ENCODE results near the gene CCDC3.
"Not testable (repeated sequence)": the region's sequence is repeated elsewhere in the genome, so short reads cannot be mapped to it uniquely, and the experiment has no call there.

Gene CCDC3

DNA sequence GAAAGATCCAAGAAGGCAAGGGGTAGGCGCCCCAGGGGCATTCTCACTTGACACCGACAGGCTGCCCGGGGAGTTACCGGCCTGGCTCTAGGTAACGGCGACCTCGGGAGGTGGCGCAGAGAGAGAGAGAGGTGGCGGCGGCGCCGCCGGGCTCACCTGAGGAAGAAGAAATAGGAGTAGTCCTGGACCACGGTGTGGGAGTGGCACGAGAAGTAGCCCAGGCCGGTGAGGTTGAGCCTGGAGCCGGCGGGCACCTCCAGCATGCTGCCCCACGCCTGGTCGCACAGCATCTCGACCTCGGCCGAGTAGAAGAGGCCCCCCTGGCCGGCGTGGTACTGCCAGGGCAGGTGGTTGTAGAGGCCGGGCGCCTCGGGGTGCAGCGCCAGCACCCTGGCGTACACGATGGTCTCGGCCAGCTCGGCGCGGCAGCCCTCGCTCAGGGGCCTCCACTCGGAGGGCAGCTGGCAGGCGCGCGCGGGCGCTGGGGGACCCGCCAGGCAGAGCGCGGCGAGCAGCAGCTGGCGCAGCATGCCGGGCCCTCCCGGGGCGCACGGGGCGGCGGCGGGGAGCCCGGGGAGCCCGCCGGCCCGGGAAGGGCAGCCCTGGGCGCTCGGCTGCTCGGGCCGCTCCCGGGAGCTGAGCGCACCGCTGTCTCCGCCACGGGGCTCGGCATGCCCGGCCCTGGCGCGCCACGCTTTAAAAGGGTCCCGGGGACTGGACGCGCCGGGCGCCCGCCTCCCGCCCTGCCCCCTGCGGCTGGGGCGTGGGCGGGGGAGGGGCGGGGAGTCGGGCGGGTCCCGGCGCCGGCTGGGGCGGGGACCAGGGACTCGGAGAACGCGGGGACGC, at the start of gene CCDC3:
TSS of gene CCDC3 (minus strand) at position 673 of the 846 bp plus-strand sequence. CDS start at position 530, 143 bp downstream.
- peak in 2 of 56 donors; percentile 4 to 6 for DNase-seq

DNA sequence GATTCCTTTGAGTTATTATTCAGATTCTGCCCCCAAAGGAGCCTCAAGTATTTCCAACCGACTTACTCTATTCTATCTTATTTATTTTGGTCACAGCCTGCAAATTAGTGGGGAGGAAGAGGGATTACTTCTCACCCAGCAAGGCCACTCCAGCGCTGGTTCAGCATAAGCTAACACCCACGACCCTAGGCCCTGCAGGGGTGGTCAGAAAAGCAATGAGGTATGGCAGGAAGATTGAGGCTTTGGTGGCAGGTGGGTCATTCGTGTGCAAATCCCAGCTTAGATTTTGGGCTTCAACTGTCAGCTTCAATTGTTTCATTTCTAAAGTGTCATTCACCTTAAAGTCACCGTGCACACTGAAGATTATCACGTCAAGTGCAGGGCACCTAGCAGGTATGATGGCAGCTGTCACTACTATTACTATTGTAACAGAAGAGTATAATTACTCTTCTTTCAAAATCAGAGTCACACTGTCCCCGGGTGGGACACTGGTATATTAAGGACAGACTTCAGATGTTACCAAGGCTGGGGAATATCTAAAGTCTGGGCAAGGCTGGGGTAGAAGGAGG, 49.7 kb upstream of the CCDC3 start:
- DNase-seq = no peak

DNA sequence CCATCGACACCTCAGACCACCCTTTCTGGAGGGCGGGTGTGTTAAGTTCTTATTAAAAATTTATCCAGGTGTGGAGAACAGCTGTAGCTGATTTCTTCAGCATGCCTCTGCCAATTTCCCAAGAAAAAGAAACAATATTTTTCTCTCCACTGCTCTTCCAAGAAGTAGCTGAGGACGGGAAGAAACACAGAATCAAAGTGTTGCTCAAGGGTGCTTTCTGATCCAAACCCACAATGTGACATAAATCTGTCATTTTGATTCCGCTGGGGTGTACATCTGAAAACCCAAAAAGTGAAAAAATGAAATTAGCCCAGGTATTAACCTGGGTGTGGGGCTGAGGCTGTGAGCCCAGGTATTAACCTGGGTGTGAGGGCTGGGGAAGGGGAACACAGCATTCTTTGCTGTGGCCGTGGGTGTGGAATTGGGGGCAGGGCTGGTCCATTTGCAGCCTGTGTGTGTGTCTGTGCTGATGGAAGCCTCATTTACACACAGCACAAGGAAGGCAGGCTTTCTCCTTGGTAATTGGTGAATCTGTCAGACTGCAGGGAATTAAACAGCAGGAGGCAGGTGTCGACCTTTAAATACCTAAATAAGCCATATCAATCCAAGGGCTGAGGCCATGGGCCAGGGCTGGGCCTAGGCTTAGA, 48.4 kb upstream of the CCDC3 start:
- DNase-seq = peak in 2 of 56 donors; percentile 3 to 13

DNA sequence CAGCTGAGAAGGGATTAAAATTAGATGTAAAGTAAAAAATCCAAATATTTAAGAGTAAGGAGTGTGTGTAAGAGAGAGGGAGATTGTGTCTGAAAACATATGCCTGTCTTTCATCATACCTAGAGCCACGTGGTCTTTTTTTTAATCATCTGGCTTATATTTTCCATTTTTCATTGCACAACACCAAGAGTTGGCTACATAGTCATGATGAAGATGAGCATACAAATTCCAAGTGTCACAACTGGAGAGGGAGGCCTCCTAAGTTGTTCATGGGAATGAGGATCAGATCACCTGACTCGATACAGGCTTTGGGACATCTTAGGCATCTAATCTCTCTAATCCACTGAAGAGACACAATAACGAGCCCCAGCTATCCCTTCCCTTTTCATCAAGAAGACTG, 47.2 kb upstream of the CCDC3 start:
- no peak for DNase-seq

DNA sequence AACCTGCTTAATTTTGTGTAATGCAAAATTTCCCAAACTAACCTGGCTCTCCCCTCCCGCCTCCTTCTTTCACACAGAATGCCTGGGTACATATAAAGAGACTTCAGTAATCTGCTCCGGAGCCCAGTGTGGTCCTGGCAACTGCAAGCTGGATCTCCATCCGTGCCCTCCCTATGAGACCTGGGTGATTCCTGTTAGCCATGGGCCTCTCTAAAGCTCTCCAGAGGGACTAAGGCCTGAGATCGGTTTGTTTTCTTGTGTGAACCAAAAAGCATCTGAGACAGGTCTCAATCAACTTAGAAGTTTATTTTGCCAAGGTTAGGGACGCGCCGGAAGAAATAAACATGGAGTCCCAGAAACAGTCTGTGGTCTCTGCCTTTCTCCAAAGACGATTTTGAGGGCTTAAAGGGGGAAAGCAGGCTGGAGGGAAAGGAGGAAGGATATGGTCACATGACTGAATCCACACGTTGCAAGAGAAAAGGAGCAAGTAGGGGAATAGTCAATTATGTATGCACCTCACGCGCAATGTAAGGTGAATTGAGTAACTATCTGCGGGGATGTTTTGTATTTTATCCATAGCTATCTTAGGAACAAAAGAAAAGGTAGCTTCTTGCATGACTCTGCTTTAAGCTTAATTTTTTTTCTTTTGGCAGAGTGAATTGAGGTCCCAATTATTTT, 46.2 kb upstream of the CCDC3 start:
- DNase-seq = no peak

DNA sequence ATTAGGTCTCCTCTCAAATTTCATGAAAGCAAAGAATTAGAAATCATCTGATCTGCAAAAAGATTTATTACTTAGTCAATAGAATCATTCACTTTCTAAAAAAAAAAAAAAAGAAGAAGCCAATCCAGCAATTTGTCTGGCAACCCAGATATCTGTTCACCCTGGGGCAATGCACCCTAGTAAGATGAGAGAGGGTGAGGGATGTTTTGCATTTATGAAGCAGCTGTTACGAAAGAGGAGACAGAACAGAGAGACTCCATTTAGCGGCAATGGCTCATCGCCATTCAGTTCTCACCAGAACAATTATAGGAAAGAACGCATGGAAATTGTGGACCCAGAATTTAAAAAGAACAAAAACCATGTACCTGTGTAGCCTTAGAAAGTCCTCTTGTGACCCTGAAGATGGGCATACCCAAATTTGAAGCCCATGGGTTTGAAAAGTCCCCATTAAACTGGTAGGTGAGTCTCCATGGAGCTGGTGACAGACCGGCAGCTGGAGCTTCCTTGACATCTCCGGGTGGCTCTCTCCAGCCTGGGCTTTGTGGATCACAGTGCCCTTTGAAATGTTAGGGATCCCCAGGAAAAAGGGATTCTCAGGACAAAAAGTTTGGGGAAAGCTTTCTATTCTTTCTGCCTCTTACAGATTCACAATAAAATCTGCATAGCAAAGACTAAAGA, 45.5 kb upstream of the CCDC3 start:
- DNase-seq = no peak

DNA sequence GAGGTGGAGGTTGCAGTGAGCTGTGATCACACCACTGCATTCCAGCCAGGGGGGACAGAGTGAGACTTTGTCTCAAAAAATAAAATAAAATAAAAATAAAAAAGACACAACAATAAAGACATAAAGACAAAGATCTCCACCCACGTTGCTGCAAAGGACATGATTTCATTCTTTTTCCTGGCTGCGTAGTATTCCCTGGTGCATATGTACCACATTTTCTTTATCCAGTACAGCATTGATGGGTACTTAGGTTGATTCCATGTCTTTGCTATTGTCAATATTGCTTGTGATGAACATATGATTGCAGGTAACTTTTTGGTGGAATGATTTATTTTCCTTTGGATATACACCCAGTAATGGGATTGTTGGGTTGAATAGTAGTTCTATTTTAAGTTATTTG, 42.0 kb upstream of the CCDC3 start:
- no peak for DNase-seq

DNA sequence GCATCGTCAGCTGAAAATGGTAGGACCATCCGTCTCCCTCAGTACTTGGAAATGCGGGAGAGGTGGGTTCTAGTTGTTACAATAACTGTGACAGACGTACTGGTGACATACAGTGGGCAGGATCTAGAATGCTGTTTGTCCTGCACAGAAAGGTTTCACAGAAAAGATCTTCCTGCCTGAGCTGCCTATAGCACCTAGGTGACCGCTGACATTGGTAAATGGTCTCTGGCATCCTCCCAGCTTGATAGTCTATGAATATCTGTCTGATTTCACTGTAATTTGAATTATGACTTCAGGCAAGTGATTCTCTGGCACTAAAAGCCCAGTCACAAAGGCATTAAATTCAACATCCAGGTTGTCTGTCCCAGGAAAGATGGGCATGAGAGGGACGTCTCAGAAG, 38.2 kb upstream of the CCDC3 start:
- DNase-seq = no peak

DNA sequence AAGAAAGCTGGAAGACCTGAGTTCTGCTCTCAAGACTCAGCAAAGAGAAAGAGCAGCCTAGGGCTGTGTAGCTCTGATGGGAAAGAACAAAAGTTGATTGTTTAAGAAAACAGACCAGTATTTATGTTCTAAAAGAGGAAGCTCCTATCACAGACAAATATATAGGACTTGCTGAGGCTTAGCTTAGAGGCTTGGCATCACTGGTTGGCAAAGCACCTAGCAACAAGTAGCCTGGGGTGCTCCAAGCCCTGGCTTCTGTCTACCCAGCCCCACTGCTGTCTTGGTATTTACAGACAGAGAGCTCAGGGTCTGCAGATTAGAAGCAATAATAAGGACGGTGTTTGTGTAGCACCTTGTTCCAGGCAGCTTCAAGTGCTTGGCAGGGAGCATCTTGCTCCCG, 36.9 kb upstream of the CCDC3 start:
- DNase-seq = no peak

DNA sequence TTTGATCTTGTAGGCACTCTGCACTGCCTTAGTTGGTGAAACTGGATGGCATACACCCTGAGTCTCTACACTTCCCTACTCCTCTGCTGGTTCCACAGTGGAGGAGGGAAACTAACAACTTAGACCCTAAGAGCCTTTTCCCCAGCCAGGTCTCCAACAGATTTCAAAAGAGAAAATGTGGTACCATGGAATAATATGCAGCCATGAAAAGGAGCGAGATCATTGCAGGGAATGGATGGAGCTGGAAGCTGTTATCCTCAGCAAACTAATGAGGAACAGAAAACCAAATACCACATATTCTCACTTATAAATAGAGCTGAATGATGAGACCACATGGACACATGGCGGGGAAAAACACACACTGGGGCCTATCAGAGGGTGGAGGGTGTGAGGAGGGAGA, 36.3 kb upstream of the CCDC3 start:
- DNase-seq = no peak

DNA sequence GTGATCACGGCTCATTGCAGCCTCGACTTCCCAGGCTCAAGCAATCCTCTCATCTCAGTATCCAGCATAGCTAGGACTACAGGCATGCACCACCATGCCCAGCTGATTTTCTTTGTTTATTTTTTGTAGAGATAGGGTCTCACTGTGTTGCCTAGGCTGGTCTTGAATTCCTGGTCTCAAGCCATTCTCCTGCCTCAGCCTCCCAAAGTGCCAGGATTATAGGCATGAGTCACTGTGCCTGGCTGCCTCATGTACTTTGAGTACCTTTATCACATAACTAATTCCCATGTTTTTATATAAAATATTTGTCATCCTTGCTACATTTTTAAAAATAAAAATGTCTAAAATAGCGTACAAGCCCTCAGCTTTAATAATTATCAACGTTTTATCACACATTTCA, 35.3 kb upstream of the CCDC3 start:
- DNase-seq = no peak

DNA sequence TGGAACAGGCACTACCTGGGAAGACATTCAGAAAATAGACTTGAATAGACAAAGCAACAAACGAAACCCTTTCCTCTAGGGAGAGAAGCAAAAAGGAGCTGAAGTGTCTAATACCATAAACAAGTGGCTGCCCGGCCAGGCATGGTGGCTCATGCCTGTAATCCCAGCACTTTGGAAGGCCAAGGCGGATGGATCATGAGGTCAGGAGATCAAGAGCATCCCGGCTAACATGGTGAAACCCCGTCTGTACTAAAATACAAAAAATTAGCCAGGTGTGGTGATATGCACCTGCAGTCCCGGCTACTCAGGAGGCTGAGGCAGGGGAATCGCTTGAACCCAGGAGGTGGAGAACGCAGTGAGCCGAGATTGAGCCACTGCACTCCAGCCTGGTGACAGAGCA, 34.2 kb upstream of the CCDC3 start:
- DNase-seq = not testable (repeated sequence)

DNA sequence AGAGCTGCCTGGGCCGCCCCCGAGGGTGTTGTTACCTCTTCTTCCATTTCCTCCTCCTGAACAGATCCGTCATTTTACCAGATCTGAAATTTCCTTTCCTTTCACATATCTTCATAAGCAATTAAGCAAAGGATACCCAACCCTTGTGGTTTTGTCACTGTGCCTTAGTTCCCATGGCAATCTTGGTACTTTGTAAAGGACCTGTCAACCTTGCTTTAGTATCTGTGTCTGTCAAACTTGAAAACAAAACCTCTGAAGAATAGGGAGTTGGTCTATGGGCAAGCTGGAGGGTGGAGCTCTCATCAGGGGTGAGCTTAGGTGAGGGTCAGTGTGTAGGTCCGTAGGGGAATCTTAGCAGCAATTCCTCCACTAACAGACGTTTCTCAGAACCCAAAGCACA, 25.4 kb upstream of the CCDC3 start:
- peak in 4 of 56 donors; percentile 3 to 16 (median 8) for DNase-seq

DNA sequence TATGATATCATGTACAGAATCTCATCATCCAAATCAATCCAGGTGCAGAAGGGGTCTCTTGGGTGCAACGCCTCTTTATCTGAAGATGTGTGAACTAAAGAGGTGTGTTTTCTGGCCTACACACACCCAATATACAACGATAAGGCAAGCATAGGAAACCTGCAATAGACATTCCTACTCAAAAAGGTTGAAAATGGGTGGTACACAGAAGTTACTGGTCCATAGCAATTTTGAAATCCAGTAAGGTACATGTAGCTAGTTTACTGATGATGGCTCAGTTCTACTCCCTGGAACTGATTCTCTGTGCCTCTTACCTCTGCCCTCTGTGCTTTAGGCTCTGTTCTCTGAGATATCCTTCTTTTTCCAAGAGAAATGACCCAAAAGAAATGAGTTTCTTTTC, 22.2 kb upstream of the CCDC3 start:
- DNase-seq = no peak

DNA sequence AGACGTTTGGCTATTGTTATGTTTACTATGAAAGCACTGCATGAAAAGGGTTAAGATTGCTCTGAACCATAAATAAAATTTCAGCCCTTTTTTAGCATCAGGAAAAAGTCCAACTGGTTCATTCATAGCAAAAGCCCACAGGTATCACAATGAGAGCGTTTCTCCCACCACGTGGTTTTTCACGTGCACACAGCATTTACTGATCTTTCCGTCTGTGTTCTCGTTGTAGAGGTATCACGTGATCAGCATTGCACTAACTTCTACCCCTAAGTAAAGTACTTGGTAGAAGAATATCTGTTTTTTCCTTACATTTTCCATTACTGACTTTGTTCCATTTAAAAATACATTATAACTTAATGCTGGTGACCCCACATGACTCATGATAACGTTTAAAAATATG, 17.8 kb upstream of the CCDC3 start:
- no peak for DNase-seq

DNA sequence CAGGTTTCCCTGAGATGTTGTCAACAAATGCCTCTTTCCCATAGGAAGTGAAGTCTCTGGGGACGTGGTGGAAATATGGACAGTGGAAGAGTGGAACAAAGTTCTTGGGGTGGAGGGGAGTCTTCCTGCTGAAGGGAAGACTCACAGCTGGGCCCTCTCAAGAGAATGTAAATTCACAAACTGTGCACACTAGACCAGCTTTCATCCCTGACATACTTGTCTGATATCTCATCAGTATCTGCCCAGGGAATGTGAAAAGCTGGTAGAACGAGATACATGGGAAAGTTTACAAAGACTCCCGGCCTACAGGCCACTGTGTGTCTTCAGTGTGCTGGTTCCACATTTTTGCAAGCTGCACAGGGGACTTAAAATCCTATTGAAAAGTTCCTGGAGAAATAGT, 16.7 kb upstream of the CCDC3 start:
- DNase-seq = no peak

DNA sequence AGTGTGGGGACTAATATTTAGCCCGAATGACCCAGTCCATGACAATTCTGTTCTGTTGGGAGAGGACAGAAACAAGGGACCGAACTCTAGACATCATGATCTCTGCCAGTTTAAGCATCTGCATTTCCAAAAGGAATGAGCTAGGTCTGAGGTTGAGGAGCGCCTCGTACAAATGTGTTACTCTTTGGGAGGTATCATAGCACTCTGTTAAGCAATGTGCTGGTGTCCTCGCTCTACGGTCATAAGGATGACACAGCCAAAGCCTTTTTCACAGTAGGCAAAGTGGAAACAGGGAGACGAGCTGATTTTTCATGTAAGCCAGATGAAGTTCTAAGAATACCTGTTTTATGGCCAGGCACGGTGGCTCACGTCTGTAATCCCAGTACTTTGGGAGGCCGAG, 15.4 kb upstream of the CCDC3 start:
- no peak for DNase-seq

DNA sequence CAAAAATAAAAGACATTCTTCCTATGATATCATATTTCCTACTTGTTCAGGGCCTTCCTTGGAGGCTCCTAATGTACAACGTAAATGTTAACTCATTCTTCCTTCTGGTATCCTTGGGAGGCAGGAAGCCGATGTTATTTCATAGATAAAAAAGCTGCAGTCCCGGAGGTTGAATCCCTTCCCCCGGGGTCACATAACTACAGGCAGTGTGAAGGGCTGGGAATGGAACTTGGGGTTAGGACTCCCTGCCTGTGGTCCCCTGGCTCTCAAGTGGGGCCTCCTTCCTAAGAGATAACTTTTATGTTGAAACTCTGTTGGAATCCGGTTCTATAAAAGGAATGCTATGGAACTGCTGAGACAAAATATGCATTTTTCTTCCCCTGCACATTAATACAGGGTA, 14.9 kb upstream of the CCDC3 start:
- DNase-seq = no peak

DNA sequence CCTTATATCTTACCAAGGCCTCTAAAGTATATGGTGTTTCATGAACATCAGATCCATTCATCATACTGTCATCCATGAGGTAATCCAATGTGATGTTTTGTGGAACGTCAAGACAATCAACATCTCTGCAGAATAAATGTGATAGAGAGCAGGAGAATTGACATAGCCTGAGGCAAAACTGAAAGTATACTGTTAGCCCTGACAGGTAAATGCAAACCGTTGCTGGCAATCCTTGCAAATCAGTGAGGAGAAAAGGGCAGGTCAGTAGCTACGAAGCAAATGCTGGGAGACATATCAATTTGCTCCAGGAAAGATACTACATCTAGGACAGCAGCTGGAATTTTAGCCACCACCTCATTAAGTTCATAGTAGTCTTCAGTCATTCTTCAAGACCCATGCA, 4.5 kb upstream of the CCDC3 start:
- no peak for DNase-seq

DNA sequence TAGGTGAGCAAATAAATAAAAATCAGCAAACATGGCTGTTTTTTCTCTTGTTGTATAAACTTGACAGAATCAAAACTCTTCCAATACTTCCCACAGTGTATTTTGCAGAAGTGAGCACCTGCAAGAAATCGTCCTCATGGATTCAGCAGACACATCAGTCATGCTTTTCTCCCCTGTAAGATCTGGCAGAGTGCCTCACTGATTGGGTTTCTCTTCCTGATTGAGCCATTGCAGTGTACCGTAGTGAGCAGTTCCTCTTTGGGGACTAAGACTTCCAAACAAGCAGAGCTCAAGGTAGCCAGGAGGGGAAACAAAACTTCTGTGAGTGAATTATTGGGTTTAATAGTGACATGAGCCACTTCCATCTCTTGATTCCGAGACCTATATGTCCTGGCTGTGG, 2.2 kb upstream of the CCDC3 start:
- no peak for DNase-seq

DNA sequence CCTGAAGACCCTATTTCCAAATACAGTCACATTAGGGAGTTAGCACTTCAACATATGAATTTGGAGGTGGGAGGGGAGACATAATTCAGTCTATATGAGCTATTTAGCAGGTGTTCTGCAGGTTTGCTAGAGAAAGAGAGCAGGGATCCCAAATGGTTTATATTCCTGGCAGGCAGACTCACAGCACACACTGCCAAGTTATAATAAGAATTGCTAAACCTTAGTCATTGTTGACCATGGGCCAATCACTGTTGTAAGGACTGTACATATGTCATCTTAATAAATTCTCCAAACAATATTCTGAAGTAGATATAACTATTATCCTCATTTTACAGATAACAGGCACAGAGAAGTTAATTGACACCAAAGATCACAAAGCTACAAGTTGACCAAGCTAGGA, 1.5 kb upstream of the CCDC3 start:
- DNase-seq = no peak

DNA sequence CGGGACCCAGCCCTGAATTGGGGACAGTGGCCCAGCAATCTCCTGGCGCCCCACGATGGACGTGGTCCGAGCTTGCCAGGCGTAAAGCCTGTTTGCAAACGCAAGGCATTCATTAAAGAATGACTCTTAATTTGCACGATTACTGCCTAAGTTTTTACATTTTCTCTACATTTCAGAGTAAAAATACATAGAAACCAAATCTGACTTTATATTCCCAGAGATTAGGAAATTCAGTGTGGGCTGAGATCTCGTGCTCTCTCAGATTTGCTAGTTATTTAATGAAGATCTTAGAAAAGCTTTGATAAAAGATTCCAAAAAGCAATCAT, 337 bp upstream of the CCDC3 start:
- peak in 1 of 56 donors; percentile 21 for DNase-seq

All from nucleus accumbens (tissue), 56 donors.